GM12801 (cell line): ENCODE results near the gene UMODL1.

Experiments
- TF ChIP-seq, protein P1 (sequence below): IDR thresholded peaks from one replicate; pipeline ENCODE4 v1.5.1; 2011; ENCODE audit warnings: control low read depth; ENCODE audit not compliant: insufficient read length; ENCODE audit errors: extremely low read depth

UMODL1 gene

DNA sequence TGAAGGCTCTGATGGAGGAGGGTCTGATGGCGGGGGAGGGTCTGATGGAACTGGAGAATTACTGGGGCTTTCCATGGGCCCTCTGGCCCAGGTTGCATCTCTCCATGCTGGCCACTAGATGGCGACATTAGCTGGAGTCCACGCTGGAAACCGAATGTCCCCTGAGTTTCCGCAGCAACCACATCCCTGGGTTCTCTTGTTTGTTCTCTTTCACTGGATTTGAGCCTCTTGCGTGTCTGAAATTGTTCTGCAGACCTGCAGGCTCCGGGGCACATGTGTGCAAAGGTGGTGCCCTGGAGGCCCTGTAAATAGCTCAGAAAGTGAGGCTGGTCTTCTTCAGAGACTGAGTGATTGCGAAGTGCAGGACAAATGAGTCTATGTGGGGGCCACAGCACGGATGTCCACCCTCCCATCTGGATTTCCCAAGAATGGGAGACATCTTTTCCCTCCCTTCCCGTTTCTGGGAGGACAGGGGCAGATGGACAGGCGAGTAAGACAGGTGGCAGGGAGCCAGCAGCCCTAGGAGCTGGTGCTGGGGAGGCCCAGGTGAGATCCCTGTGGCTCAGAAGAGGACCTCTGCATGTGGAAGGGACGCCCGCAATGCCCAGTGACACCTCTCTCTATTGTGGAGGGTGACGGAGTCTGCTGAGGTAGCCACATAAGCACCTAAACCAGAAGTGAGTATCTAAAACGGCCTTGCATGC lies 74.6 kb downstream of the UMODL1 start:
- TF ChIP-seq, protein P1, sequence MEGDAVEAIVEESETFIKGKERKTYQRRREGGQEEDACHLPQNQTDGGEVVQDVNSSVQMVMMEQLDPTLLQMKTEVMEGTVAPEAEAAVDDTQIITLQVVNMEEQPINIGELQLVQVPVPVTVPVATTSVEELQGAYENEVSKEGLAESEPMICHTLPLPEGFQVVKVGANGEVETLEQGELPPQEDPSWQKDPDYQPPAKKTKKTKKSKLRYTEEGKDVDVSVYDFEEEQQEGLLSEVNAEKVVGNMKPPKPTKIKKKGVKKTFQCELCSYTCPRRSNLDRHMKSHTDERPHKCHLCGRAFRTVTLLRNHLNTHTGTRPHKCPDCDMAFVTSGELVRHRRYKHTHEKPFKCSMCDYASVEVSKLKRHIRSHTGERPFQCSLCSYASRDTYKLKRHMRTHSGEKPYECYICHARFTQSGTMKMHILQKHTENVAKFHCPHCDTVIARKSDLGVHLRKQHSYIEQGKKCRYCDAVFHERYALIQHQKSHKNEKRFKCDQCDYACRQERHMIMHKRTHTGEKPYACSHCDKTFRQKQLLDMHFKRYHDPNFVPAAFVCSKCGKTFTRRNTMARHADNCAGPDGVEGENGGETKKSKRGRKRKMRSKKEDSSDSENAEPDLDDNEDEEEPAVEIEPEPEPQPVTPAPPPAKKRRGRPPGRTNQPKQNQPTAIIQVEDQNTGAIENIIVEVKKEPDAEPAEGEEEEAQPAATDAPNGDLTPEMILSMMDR: peak; percentile 27

DNA sequence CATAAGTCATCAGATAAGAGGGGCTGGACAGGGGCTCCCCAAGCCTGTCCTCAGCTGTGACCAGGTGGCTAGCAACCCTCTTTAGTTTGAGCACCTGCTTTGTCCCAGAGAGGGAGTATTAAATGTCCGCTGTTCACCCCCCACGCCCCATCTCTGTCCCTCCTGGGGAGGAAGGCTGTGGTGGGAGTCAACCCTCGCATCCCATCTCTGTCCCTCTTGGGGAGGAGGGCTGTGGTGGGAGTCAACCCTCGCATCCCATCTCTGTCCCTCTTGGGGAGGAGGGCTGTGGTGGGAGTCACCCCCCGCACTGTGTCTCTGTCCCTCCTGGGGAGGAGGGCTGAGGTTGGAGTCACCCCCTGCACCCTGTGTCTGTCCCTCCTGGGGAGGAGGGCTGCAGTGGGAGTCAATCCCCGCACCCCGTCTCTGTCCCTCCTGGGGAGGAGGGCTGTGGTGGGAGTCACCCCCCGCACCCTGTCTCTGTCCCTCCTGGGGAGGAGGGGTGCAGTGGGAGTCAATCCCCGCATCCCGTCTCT lies 75.2 kb downstream of the UMODL1 start:
- TF ChIP-seq, protein P1: no peak

DNA sequence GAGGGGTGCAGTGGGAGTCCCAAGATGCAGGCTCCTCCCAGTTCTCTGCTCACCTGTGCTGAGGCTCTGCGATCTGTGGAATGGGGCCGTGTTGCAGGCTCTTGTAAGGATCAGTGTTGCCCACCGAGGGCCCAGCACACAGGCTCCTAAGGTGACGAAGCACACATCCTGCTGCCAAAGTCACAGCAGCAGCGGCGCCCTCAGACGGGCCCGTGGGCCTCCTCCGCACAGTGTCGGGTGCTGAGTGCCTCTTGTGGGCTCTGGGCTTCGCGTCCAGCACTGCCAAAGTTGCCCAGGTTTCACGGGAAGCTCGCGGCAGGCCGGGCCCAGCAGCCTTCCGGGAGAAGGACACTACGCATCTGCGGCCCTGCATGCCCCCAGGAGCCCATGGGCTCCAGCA lies 75.7 kb downstream of the UMODL1 start:
- TF ChIP-seq, protein P1: no peak

DNA sequence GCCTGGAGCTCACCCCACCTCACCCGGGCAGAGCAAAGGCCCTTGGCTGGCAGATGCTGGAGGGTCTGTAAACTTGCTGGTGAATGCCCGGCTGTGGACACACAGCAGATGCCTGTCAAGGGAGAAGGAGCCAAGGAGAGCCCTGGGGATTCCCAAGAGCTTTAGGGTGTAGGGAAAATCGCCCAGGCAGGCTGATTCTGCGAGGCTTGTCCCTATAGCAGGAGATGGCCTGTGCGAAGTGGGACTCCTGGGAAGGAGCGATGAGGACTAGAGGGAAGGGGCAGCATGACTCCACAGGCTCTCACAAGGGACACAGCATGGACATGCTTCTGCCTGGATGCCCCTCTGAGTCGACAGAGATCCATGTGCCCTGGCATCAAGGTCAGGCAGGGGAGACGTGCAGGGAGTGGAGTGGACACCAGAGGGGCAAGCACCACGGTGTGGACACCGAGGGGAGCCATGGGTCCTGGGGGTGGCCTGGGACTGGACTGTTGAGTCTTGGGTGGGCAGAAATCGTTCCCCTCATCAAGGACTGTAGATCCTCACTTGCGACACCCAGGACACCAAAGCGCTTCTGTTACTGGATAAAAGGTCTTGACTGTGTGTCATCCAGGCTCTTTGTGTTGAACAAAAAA lies 76.4 kb downstream of the UMODL1 start:
- TF ChIP-seq, protein P1: no peak

DNA sequence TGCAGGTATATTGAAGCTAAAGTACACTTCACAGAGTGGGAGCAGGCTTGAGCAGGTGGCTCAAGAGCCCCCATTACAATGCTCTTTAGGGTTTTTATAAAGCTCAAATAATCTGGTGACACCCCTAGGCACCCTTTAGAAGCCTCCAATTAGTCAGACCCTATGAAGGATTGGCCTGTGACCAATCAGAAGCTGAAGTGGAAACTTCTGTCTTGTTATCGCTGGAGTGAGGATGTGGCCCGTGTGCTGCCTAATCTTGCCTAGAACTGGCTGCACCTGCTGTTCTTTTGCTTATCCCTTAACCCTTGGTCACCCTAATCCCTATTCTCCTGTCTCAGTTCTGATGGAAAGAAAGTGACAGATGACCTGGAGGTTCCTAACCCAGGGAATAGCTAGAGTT lies 77.0 kb downstream of the UMODL1 start:
- TF ChIP-seq, protein P1: no peak

DNA sequence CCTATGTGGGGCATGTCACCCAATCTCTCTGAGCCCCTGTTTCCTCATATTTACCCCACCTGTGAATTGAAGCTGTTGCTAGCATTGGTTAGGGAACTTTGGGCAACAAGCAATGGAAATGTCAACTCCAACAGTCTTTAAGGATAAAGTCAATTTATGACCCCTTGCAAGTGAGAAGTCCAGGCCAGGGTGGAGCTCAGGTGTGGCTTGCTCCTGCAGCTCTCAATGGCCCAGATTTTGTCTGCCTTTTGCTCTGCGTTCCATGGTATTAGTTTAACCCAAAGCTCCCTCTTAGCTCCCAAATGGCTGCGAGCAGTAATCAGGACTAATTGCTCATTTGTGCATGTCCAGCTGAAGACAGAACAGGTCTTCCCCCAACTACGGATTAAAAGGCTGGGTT lies 77.5 kb downstream of the UMODL1 start:
- TF ChIP-seq, protein P1: no peak

DNA sequence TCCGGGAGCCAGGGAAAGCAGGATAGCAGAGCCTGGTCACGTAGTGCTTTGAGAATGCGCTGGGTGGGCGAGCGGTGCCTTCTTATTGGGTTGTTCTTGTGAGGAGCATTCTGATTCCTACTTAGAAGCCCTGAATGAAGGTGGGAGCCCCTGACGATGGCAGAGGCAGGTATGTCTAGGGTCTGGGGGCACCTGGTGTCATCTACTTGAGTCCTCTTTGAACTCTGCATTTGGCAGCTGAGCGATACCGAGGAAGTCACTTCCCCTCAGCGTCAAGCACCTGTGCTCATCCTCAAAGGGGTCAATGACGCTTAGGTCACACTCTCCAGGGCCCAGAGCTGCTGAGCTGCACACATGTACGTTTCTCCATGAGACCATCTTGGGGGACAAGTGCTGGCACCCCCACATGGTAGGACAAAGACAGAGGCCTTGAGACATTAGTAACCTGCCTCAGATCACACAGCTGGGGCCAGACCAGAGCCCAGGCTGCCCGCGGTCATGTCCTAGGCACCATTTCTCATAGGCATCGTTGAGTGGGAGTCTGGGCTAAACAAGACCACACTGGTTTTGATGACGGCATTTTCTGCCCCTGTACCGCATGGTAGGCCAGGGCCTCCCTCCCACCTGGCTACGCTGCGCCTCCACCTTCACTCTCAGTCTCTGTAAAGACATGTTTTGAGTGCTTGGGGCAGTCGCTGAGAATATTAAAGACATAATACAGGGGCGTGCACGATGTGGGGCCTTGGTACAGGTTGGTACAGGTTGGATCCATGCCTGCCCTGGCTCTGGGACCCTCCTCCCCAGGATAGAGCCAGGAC lies 78.7 kb downstream of the UMODL1 start:
- TF ChIP-seq, protein P1: no peak
